ENCODE measurements around the gene PIGX. TPM values are rescaled to one million over a fixed set of nuclear protein-coding genes. Genes with fewer than 3 reads are reported as not detected.

PIGX gene
- total RNA-seq, 2 experiments from 2014 or later = 43.7 to 47.1 TPM

DNA sequence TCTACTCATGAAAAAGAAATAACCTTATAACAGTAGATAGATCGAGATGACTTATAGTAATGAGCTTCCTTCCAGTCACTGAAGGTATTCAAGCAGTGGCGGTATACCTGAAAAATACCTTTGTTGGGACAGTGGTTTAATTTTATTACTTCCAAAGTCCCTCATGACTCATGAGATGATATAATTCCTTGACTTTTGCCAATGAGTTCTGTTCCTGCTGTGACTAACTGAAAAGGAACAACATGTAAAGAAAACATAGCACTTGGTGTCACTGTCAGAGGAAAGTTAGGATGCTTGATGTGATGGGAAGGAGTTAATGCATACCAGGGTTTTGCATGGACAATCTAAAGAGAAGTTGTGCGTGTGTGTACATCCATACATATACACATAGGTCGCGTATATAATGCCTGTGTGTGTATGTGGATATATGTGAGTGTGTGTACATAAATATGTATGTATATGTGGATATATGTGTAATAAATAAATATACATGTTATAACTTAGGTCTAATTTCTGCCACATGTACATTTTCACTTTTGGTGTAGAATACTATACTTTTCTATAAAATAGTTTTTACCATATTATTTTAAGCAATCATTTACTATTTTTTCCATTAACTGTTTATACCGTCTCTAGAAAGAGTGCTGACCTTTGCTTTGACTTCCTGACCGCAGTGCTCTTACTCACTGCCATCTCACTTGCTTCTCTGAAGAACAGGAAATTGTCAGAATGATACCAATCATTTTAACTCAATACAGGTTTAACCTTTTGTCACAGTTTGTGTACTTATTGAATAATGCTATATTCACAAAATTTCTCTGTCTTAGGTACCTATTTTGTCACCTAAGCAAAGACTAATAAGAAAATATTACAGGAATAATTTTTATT lies 14.9 kb downstream of the PIGX start:
- Mint-ChIP-seq H3K36me3 (ENCODE audit: low read depth) (peaks cover 27% of the 10 kb centered on the region), H3K9me3 (no peaks in the 10 kb centered on the region), H3K4me3 (no peak overlapping the region), H3K27me3 (no peaks in the 10 kb centered on the region), H3K4me1 (ENCODE audit: low read depth) (peaks cover 20% of the 10 kb centered on the region), H3K27ac (peak overlapping the region; percentile 89)
- peak; percentile 63 for DNase-seq
- intact Hi-C loops (cut with micrococcal nuclease) = no loop called here
- ChIA-PET CTCF (no interaction called here), POLR2A (interaction anchor here (0.7 to 2.2 kb wide), 3 partner anchors 13 to 286 kb away, joined by 3 to 10 read pairs (median 5); partner anchors contain the start of genes CEP19, PAK2 and PIGX)
- peak; percentile 98 for ATAC-seq
- TF ChIP-seq, protein P1, sequence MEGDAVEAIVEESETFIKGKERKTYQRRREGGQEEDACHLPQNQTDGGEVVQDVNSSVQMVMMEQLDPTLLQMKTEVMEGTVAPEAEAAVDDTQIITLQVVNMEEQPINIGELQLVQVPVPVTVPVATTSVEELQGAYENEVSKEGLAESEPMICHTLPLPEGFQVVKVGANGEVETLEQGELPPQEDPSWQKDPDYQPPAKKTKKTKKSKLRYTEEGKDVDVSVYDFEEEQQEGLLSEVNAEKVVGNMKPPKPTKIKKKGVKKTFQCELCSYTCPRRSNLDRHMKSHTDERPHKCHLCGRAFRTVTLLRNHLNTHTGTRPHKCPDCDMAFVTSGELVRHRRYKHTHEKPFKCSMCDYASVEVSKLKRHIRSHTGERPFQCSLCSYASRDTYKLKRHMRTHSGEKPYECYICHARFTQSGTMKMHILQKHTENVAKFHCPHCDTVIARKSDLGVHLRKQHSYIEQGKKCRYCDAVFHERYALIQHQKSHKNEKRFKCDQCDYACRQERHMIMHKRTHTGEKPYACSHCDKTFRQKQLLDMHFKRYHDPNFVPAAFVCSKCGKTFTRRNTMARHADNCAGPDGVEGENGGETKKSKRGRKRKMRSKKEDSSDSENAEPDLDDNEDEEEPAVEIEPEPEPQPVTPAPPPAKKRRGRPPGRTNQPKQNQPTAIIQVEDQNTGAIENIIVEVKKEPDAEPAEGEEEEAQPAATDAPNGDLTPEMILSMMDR (IDR thresholded peaks at IDR 0.05) = no peak

DNA sequence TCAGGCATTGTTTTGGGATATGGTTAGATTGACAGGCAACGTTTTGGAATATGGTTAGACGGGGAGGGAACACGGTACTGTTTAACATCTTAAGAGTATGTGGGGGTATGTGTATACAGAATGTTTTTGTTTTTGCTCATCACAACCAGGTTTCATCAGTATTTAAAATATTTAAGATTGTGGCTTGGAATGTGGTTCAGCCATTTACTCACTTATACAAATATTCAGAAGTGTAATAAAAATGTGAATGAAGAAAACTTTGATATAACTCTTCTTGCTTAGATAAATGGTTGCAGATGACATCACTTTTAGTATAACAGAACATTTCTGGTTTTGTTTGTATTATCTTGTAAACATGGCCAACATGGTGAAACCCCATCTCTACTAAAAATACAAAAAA lies 23.6 kb downstream of the PIGX start:
- TF ChIP-seq, protein P1 (IDR thresholded peaks at IDR 0.05) = no peak
- no peaks in the 10 kb centered on the region for H3K9me3 Mint-ChIP-seq
- H3K27me3 Mint-ChIP-seq = no peaks in the 10 kb centered on the region
- ATAC-seq (no peak), DNase-seq (no peak)
- peaks cover 18% of the 10 kb centered on the region for H3K36me3 Mint-ChIP-seq (ENCODE audit: low read depth)
- no peak overlapping the region for H3K27ac Mint-ChIP-seq
- ChIA-PET POLR2A (interaction anchor here (1.0 kb wide), 1 partner anchor 15 kb away, joined by 3 read pairs; no protein-coding TSS in a partner anchor), CTCF (interaction anchor here (1.6 kb wide), 1 partner anchor 18 kb away, joined by 5 read pairs; no protein-coding TSS in a partner anchor)
- intact Hi-C loops (cut with micrococcal nuclease) = no loop called here
- no peak overlapping the region for H3K4me3 Mint-ChIP-seq
- H3K4me1 Mint-ChIP-seq (ENCODE audit: low read depth) = peaks cover 9% of the 10 kb centered on the region

DNA sequence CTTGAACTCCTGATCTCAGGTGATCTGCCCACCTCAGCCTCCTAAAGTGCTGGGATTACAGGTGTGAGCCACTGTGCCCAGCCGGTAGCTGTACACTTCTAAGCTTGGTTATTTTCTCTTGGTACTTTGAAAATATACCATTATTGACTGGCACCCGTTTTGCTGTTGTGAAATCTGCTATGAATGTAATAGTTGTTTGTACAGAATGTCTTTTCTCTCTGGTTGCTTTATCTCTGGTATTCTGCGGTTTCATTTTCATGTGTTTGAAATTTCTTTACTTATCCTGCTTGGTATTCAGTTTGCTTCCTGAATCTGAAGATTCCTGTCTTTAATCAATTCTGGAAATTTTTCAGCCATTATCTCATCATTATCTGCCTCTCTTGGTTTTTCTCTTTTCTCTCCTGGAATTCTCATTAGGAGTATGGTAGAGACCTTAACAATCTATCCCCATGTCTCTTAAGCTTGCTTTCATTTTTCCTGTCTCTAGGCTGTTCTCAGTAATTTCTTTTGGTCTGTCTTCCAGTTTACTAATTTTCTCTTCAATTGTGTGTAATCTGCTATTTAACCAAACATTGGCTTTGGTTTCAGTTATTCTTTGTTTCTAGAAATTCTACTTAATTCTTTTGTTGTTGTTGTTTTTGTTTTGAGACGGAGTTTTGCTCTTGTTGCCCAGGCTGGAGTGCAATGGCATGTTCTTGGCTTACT lies 24.6 kb downstream of the PIGX start:
- TF ChIP-seq, protein P1 (IDR thresholded peaks at IDR 0.05) = no peak
- POLR2A ChIA-PET = interaction anchor here (1.0 kb wide), 1 partner anchor 16 kb away, joined by 3 read pairs; no protein-coding TSS in a partner anchor
- Mint-ChIP-seq H3K4me1 (ENCODE audit: low read depth) (peaks cover 14% of the 10 kb centered on the region), H3K9me3 (no peaks in the 10 kb centered on the region), H3K27ac (peak overlapping the region; percentile 14), H3K4me3 (no peak overlapping the region), H3K27me3 (no peaks in the 10 kb centered on the region), H3K36me3 (ENCODE audit: low read depth) (peaks cover 20% of the 10 kb centered on the region)
- DNase-seq (no peak), ATAC-seq (no peak)
- intact Hi-C loops (cut with micrococcal nuclease) = no loop called here
- CTCF ChIA-PET = interaction anchor here (1.6 kb wide), 1 partner anchor 19 kb away, joined by 5 read pairs; no protein-coding TSS in a partner anchor

DNA sequence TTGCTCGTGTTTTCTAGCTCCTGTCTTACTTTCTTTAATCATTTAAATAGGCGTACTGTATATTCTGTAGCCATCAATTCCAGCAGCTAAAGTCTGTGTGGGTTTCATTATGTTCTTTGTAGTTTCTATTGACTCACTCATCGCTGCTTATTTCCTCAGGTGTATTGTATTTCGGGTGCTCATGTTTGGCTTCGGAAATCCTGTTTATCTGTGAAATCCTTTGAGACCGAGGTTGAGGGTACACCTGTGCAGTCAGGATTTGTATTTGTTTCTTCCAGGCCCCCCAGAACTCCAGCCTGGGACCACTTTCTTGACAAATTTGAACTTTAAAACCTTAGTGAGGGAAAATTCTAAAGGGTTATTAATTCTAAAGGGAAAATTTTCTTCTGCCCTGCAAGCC lies 25.5 kb downstream of the PIGX start:
- Mint-ChIP-seq H3K27ac (no peak overlapping the region), H3K27me3 (no peaks in the 10 kb centered on the region), H3K4me1 (ENCODE audit: low read depth) (peaks cover 15% of the 10 kb centered on the region), H3K9me3 (no peaks in the 10 kb centered on the region), H3K4me3 (no peak overlapping the region), H3K36me3 (ENCODE audit: low read depth) (peaks cover 21% of the 10 kb centered on the region)
- DNase-seq (no peak), ATAC-seq (no peak)
- intact Hi-C loops (cut with micrococcal nuclease) = no loop called here
- ChIA-PET CTCF (interaction anchor here (1.6 kb wide), 1 partner anchor 20 kb away, joined by 5 read pairs; no protein-coding TSS in a partner anchor), POLR2A (interaction anchor here (0.6 kb wide), 1 partner anchor 24 kb away, joined by 3 read pairs; no protein-coding TSS in a partner anchor)
- TF ChIP-seq, protein P1 (IDR thresholded peaks at IDR 0.05) = no peak

Measured in activated CD8-positive, alpha-beta T cell treated with anti-CD3 and anti-CD28 coated beads for 36 hours (primary cell).